GM12874 (cell line): Measurements from ENCODE around the gene ESPL1.

Experiments
- TF ChIP-seq, protein P1 (sequence below): IDR thresholded peaks from 2 replicates; pipeline ENCODE4 v1.5.1; 2011; ENCODE audit warnings: low read depth, mild to moderate bottlenecking, control low read depth, low read length, moderate library complexity; ENCODE audit not compliant: insufficient read depth

Gene ESPL1

DNA sequence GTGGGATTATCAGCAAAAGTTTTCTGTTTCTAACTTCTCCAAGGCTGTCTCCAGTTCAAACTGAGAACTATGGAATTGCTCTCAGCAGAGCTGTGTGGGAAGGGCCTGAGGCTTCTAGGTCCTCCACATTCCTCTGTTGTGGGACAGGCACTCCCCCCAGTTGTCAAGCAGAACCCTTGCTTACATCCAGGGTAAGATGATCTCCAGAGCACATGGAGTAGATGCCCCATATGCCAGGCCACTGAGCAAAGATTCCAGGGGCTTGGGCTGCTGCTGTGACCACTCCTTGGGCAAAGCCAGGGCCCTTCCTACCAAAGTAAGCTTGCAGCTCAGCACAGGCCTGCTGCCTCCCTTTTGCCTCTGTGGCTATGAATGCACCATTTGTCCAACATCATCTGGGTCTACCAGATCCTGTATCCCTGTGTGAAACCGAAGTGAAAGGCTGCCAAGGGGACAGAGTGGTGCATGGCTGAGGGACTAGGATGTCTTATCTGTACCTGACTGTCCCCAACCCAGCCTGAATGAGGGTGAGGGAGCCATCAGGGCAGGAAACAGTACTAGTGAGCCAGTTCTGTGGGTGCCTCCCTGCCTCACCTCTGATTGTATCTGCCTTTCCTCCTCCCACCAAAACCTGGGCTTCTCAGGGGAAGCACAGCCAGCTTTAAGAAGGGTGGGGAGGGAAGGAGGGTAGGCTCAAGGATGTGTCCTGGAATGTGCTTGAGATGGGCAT lies 13.1 kb upstream of the ESPL1 start:
- TF ChIP-seq, protein P1, sequence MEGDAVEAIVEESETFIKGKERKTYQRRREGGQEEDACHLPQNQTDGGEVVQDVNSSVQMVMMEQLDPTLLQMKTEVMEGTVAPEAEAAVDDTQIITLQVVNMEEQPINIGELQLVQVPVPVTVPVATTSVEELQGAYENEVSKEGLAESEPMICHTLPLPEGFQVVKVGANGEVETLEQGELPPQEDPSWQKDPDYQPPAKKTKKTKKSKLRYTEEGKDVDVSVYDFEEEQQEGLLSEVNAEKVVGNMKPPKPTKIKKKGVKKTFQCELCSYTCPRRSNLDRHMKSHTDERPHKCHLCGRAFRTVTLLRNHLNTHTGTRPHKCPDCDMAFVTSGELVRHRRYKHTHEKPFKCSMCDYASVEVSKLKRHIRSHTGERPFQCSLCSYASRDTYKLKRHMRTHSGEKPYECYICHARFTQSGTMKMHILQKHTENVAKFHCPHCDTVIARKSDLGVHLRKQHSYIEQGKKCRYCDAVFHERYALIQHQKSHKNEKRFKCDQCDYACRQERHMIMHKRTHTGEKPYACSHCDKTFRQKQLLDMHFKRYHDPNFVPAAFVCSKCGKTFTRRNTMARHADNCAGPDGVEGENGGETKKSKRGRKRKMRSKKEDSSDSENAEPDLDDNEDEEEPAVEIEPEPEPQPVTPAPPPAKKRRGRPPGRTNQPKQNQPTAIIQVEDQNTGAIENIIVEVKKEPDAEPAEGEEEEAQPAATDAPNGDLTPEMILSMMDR, result no peak

GRCh38 chr12:53255996-53256395 lies 12.1 kb upstream of the ESPL1 start:
- TF ChIP-seq, protein P1, result no peak

DNA sequence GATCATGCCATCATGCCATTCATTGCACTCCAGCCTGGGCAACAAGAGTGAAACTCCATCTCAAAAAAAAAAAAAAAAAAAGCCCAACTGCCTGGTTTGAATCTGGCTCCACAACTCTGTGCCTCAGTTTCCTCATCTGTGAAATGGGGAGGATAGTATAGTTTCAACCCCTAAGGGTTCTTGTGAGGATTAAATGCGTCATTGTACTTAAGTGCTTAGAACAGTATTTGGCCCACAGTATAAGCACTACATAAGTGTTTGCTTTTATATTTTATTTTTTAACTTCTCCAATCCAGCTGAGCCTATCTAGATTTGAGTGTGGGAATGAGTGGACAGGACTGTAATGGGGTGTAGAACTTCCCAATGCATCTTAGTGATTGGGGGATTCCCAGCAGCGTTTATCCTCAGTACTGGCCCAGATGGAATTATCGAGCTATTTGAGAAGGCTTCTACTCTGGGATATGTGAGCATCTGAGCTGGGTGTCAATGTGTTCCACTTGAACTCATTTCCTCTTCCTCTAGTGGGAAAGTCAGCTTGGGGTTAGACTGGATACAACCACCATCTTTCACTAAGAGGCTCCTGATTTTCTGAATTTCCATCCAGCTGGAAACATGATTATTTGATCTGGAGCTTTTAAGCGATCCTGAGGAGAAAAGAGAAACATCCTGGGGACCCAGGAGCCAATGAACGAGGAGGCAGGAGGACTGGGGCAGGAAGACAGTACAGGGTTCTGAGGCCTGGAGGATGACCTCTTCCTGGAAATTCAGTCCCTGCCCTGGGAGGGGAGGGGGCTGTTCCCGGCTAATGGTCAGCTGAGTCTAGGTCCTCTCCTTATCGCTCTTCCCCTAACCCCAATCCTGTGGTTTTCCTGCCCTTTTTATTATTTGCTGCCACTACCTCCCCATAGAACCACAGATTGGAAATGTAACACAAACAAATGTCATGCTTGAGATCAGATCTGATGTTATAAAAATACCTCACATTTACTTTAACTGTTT lies 9.3 kb upstream of the ESPL1 start:
- TF ChIP-seq, protein P1, result no peak

DNA sequence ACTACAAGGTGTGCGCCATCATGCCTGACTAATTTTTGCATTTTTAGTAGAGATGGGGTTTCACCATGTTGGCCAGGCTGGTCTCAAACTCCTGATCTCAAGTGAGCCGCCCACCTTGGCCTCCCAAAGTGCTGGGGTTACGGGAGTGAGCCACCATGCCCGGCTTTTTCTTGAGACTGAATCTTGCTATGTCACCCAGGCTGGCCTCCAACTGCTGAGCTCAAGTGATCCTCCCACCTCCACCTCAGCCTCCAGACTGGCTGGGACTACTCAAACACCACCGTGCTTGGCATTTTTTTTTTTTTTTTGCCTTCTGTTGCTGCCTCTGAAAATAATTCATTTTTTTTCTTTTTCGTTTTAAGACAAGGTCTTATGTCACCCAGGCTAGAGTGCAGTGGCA lies 8.2 kb upstream of the ESPL1 start:
- TF ChIP-seq, protein P1, result no peak

DNA sequence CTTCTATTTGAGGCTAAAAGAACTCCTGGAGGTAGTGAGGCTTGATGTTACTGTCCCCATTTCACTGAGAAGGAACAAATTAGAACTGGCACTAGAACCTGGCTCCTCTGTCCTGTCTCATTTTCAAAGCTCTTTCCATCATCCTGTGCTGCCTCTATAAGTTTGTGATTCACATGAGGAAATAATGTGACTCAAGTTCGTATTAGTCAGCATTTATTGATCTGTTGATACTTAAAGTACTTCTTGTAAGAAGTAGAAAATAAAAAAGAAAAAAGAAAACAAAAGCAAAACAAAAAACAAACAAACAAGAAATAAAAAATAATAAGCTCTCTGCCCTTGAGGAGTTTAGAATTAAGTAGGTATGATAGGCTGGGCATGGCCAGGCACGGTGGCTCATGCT lies 2.3 kb upstream of the ESPL1 start:
- TF ChIP-seq, protein P1, result no peak

GRCh38 chr12:53267306-53267998 lies 647 bp upstream of the ESPL1 start:
- TF ChIP-seq, protein P1, result no peak
